Esophagus squamous epithelium (tissue), 4 donors: ENCODE data around the gene SCNN1G.

Source experiments
- POLR2A ChIP-seq, 4 donors: fragments of 450-650 bp; IDR thresholded peaks; one replicate each; pipeline ENCODE4 v1.6.1; 2017; ENCODE audit warnings: antibody characterized with exemption in 4 of 4, mild to moderate bottlenecking in 4 of 4, moderate library complexity in 3 of 4
- TF ChIP-seq, protein P1 (sequence below), 6 experiments: fragments of 450-650 bp in 4 of 6; fragments of 200-600 bp in 2 of 6; sonication (generic) in 2 of 6; IDR thresholded peaks; one replicate each; pipeline ENCODE4 v1.5.1; 2016 to 2019; ENCODE audit warnings: antibody characterized with exemption in 6 of 6, mild to moderate bottlenecking in 4 of 6, moderate library complexity in 4 of 6

DNA sequence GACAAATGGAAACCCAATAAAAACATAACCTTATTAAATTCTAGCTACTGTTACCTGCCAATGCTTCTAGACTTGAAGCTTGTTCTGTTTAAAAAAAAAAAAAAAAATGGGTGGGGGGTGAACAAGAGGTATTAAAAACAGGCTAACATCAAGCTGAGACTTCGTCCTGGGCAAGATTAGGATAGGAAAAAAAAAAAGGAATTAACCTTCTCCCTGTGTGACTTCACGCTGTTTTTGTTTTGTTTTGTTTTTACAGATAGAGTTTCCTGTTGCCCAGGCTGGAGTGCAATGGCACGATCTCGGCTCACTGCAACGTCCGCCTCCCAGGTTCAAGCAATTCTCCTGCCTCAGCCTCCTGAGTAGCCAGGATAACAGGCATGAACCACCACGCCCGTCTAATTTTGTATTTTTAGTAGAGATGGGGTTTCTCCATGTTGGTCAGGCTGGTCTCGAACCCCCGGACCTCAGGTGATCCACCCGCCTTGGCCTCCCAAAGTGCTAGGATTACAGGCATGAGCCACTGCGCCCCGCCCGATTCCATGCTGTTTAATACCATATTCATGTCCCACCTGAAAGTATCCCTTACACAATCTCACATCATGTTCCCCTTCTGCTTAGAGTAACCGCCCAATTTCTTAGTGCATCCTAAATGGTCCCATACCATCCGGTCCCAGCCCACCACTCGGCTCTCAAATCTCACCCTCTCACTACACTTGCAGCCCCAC, 35.5 kb upstream of the SCNN1G start:
- TF ChIP-seq, protein P1, sequence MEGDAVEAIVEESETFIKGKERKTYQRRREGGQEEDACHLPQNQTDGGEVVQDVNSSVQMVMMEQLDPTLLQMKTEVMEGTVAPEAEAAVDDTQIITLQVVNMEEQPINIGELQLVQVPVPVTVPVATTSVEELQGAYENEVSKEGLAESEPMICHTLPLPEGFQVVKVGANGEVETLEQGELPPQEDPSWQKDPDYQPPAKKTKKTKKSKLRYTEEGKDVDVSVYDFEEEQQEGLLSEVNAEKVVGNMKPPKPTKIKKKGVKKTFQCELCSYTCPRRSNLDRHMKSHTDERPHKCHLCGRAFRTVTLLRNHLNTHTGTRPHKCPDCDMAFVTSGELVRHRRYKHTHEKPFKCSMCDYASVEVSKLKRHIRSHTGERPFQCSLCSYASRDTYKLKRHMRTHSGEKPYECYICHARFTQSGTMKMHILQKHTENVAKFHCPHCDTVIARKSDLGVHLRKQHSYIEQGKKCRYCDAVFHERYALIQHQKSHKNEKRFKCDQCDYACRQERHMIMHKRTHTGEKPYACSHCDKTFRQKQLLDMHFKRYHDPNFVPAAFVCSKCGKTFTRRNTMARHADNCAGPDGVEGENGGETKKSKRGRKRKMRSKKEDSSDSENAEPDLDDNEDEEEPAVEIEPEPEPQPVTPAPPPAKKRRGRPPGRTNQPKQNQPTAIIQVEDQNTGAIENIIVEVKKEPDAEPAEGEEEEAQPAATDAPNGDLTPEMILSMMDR (IDR thresholded peaks at IDR 0.05) = no peak
- no peak for TF ChIP-seq POLR2A (IDR thresholded peaks at IDR 0.05)
